GM23338 (cell line): ENCODE data around the gene BCAS3. TPM values are rescaled to one million over a fixed set of nuclear protein-coding genes. Genes with fewer than 3 reads are reported as not detected.
"Not testable (repeated sequence)": the region's sequence is repeated elsewhere in the genome, so short reads cannot be mapped to it uniquely, and the experiment has no call there.

ENCODE experiments used
- ATAC-seq: fragments of 200-7000 bp; cut with Tn5 transposase; 3 replicates; pipeline ENCODE4 v1.9.1; 2020
- DNase-seq: peaks from one replicate; pipeline ENCODE4 v3.0.0-alpha.2; 2015; ENCODE audit warnings: low spot score
- H2AFZ ChIP-seq: fragments of 200-600 bp; sonication (generic); 2 replicates; pipeline ENCODE4 v1.8.0; 2016; ENCODE audit warnings: antibody characterized with exemption, mild to moderate bottlenecking, moderate library complexity
- H3F3A ChIP-seq: fragments of 200-600 bp; sonication (generic); replicated peaks from 2 replicates; pipeline ENCODE4 v1.8.0; 2017; ENCODE audit warnings: antibody characterized with exemption, mixed run types, low read depth
- H3K27ac ChIP-seq: fragments of 200-600 bp; sonication (generic); 2 replicates; pipeline ENCODE4 v1.6.1; 2016; ENCODE audit warnings: low read depth
- H3K27me3 ChIP-seq: fragments of 200-600 bp; sonication (generic); 2 replicates; pipeline ENCODE4 v1.8.0; 2016; ENCODE audit warnings: mild to moderate bottlenecking, mixed run types, moderate library complexity; ENCODE audit not compliant: insufficient read depth
- H3K36me3 ChIP-seq: fragments of 200-600 bp; sonication (generic); 2 replicates; pipeline ENCODE4 v1.8.0; 2016; ENCODE audit warnings: mild to moderate bottlenecking; ENCODE audit not compliant: insufficient read depth
- H3K4me1 ChIP-seq: fragments of 200-600 bp; sonication (generic); 2 replicates; pipeline ENCODE4 v1.8.0; 2016; ENCODE audit warnings: mild to moderate bottlenecking, moderate library complexity; ENCODE audit not compliant: insufficient read depth
- H3K4me2 ChIP-seq: fragments of 200-600 bp; sonication (generic); 2 replicates; pipeline ENCODE4 v1.7.1; 2017; ENCODE audit warnings: mixed run types
- H3K4me3 ChIP-seq: fragments of 200-600 bp; sonication (generic); 2 replicates; pipeline ENCODE4 v1.6.1; 2016; ENCODE audit warnings: mixed run types
- H3K79me2 ChIP-seq: fragments of 200-600 bp; sonication (generic); replicated peaks from 2 replicates; pipeline ENCODE4 v1.8.0; 2017; ENCODE audit warnings: mild to moderate bottlenecking; ENCODE audit not compliant: insufficient read depth
- H3K9me2 ChIP-seq: fragments of 200-600 bp; sonication (generic); 2 replicates; pipeline ENCODE4 v1.8.0; 2017; ENCODE audit not compliant: insufficient read depth
- H4K20me1 ChIP-seq: fragments of 200-600 bp; sonication (generic); replicated peaks from 2 replicates; pipeline ENCODE4 v1.8.0; 2017; ENCODE audit warnings: mild to moderate bottlenecking; ENCODE audit not compliant: insufficient read depth
- H3K27ac Mint-ChIP-seq: 2 replicates; pipeline ENCODE4 v1.8.0; 2020; ENCODE audit warnings: inconsistent platforms, mild to moderate bottlenecking, moderate library complexity, mixed read lengths
- H3K27me3 Mint-ChIP-seq: 3 replicates; pipeline ENCODE4 v1.8.0; 2022; ENCODE audit warnings: low read depth, mild to moderate bottlenecking, moderate library complexity, mixed read lengths, inconsistent platforms; ENCODE audit not compliant: insufficient read depth, poor library complexity
- H3K36me3 Mint-ChIP-seq: 3 replicates; pipeline ENCODE4 v1.8.0; 2021; ENCODE audit warnings: low read depth, mild to moderate bottlenecking, inconsistent platforms, moderate library complexity, mixed read lengths
- H3K4me1 Mint-ChIP-seq: 3 replicates; pipeline ENCODE4 v1.8.0; 2020; ENCODE audit warnings: mild to moderate bottlenecking, inconsistent platforms, mixed read lengths
- H3K4me3 Mint-ChIP-seq: 3 replicates; pipeline ENCODE4 v1.8.0; 2021; ENCODE audit warnings: moderate library complexity, mild to moderate bottlenecking, inconsistent platforms, mixed read lengths
- H3K9me3 Mint-ChIP-seq: 3 replicates; pipeline ENCODE4 v1.8.0; 2020; ENCODE audit warnings: moderate library complexity, mild to moderate bottlenecking, inconsistent platforms, mixed read lengths
- CREB1 ChIP-seq: fragments of 250-450 bp; sonication (Bioruptor Pico); IDR thresholded peaks from 2 replicates; pipeline ENCODE4 v1.5.0; 2020; ENCODE audit warnings: low read depth, mild to moderate bottlenecking, moderate library complexity
- EZH2 ChIP-seq: fragments of 200-600 bp; sonication (generic); IDR thresholded peaks from one replicate; pipeline ENCODE4 v1.8.0; 2017; ENCODE audit warnings: antibody characterized with exemption, mild to moderate bottlenecking, low read depth; ENCODE audit not compliant: unreplicated experiment
- EZH2phosphoT487 ChIP-seq: fragments of 200-600 bp; sonication (generic); IDR thresholded peaks from one replicate; pipeline ENCODE4 v1.8.1; 2018; ENCODE audit warnings: antibody characterized with exemption; ENCODE audit not compliant: unreplicated experiment
- JUNB ChIP-seq: IDR thresholded peaks from one replicate; pipeline ENCODE4 v1.6.1; 2016; ENCODE audit warnings: antibody characterized with exemption; ENCODE audit not compliant: unreplicated experiment
- NANOG ChIP-seq: IDR thresholded peaks from 2 replicates; pipeline ENCODE4 v1.6.1; 2016; ENCODE audit warnings: antibody characterized with exemption, borderline replicate concordance
- POLR2AphosphoS5 ChIP-seq: IDR thresholded peaks from 2 replicates; pipeline ENCODE4 v1.6.1; 2016; ENCODE audit warnings: antibody characterized with exemption, low read depth
- STAT1 ChIP-seq: IDR thresholded peaks from one replicate; pipeline ENCODE4 v1.6.1; 2016; ENCODE audit warnings: antibody characterized with exemption; ENCODE audit not compliant: unreplicated experiment
- ZNF114 ChIP-seq: fragments of 250-450 bp; sonication (Bioruptor Pico); IDR thresholded peaks from 2 replicates; pipeline ENCODE4 v1.5.0; 2020; ENCODE audit warnings: mild to moderate bottlenecking, moderate library complexity
- ZNF331 ChIP-seq: fragments of 250-450 bp; sonication (Bioruptor Pico); IDR thresholded peaks from 2 replicates; pipeline ENCODE4 v1.5.0; 2020; ENCODE audit warnings: low read depth, mild to moderate bottlenecking, moderate library complexity
- polyA plus RNA-seq: library from polyadenylated mRNA; unstranded; fragments of >200 nt; fragmentation: Nextera tagmentation; extraction: Ambion mirVana; gene quantifications from 2 replicates; pipeline ENCODE4 v1.2.1, GENCODE V29; 2016
- total RNA-seq: library from RNA; depleted of rRNA; stranded (reverse); fragments of >200 nt; shearing (Covaris generic); gene quantifications from 2 replicates; pipeline ENCODE4 v1.2.3, GENCODE V29; 2014
- TF ChIP-seq, protein P1 (sequence below), 2 experiments: fragments of 200-600 bp in 1 of 2; sonication (generic) in 1 of 2; conservative IDR thresholded peaks; 2 replicates each; pipeline versions ENCODE4 v1.5.1 to v1.6.1; 2016 to 2017; ENCODE audit warnings: antibody characterized with exemption in 2 of 2, low read depth in 2 of 2, mild to moderate bottlenecking in 2 of 2, moderate library complexity in 1 of 2
- TF ChIP-seq, protein P2 (sequence below): fragments of 250-450 bp; sonication (Bioruptor Pico); IDR thresholded peaks from 2 replicates; pipeline ENCODE4 v1.5.0; 2020; ENCODE audit warnings: mild to moderate bottlenecking, moderate library complexity
- TF ChIP-seq, protein P3 (sequence below): IDR thresholded peaks from 2 replicates; pipeline ENCODE4 v1.6.1; 2016; ENCODE audit warnings: antibody characterized with exemption

Gene BCAS3
- total and polyA plus RNA-seq, 2 experiments from 2014 or later = 8.2 to 28.0 TPM

DNA sequence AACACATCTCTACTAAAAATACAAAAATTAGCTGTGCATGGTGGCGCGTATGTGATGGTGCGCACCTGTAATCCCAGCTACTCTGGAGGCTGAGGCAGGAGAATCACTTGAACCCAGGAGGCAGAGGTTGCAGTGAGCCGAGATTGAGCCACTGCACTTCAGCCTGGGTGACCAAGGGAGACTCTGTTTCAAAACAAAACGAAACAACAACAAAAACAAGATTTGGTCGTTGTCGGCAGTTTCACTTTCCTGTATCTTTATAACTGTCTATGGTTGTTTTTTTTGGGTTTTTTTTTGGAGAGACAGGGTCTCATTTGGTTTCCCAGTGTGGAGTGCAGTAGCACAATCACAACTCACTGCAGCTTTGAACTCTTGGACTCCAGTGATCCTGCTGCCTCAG is 8.9 kb upstream of the BCAS3 start:
- not testable (repeated sequence) for H2AFZ ChIP-seq, H3K9me3 Mint-ChIP-seq, H3K79me2 ChIP-seq, H3K4me3 ChIP-seq, H3K4me1 Mint-ChIP-seq, H3K36me3 ChIP-seq, H3K27me3 Mint-ChIP-seq, H3K4me3 Mint-ChIP-seq, ATAC-seq, H4K20me1 ChIP-seq, H3K27ac Mint-ChIP-seq, H3F3A ChIP-seq, H3K27ac ChIP-seq, H3K36me3 Mint-ChIP-seq, H3K4me2 ChIP-seq, DNase-seq, H3K27me3 ChIP-seq, H3K4me1 ChIP-seq, H3K9me2 ChIP-seq

DNA sequence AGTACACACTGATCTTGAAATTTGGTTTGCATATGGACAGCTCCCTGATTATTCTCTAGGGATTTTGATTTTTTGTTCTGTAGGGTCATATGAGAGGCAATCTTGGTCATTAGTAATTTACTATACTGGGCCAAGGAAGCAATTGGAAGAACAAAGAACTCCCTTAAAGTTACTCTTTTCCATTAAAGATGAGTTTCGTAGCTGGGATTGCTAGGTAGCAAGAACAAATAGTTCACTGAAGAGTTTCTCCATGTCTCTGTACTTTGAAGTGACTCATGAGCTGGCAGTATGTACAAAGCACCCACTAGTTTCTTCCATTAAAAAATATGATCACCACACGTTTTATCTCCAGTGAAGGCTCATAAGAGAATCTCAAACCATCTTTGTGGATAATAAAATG is 6.2 kb upstream of the BCAS3 start:
- H2AFZ ChIP-seq = no peak overlapping the region
- H3K9me2 ChIP-seq = no peaks in the 10 kb centered on the region
- Mint-ChIP-seq H3K27ac (no peak overlapping the region), H3K4me3 (no peak overlapping the region), H3K4me1 (no peaks in the 10 kb centered on the region), H3K9me3 (peaks cover 9% of the 10 kb centered on the region; the same call in 1 of the 3 replicates), H3K36me3 (no peaks in the 10 kb centered on the region), H3K27me3 (peaks cover 2% of the 10 kb centered on the region)
- no peaks in the 10 kb centered on the region for H3K79me2 ChIP-seq
- H3K4me2 ChIP-seq = no peak overlapping the region
- H3K36me3 ChIP-seq = no peaks in the 10 kb centered on the region
- no peaks in the 10 kb centered on the region for H3K27me3 ChIP-seq
- DNase-seq (no peak), ATAC-seq (no peak)
- no peak overlapping the region for H3K4me3 ChIP-seq
- no peaks in the 10 kb centered on the region for H3F3A ChIP-seq
- H4K20me1 ChIP-seq = no peaks in the 10 kb centered on the region
- H3K27ac ChIP-seq = no peak overlapping the region
- H3K4me1 ChIP-seq = no peaks in the 10 kb centered on the region
- TF ChIP-seq, protein P1, sequence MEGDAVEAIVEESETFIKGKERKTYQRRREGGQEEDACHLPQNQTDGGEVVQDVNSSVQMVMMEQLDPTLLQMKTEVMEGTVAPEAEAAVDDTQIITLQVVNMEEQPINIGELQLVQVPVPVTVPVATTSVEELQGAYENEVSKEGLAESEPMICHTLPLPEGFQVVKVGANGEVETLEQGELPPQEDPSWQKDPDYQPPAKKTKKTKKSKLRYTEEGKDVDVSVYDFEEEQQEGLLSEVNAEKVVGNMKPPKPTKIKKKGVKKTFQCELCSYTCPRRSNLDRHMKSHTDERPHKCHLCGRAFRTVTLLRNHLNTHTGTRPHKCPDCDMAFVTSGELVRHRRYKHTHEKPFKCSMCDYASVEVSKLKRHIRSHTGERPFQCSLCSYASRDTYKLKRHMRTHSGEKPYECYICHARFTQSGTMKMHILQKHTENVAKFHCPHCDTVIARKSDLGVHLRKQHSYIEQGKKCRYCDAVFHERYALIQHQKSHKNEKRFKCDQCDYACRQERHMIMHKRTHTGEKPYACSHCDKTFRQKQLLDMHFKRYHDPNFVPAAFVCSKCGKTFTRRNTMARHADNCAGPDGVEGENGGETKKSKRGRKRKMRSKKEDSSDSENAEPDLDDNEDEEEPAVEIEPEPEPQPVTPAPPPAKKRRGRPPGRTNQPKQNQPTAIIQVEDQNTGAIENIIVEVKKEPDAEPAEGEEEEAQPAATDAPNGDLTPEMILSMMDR (conservative IDR thresholded peaks at IDR 0.05; ENCODE audit: low read depth in 2 of 2) = no peak
- TF ChIP-seq EZH2 = no peak
- TF ChIP-seq, protein P2, sequence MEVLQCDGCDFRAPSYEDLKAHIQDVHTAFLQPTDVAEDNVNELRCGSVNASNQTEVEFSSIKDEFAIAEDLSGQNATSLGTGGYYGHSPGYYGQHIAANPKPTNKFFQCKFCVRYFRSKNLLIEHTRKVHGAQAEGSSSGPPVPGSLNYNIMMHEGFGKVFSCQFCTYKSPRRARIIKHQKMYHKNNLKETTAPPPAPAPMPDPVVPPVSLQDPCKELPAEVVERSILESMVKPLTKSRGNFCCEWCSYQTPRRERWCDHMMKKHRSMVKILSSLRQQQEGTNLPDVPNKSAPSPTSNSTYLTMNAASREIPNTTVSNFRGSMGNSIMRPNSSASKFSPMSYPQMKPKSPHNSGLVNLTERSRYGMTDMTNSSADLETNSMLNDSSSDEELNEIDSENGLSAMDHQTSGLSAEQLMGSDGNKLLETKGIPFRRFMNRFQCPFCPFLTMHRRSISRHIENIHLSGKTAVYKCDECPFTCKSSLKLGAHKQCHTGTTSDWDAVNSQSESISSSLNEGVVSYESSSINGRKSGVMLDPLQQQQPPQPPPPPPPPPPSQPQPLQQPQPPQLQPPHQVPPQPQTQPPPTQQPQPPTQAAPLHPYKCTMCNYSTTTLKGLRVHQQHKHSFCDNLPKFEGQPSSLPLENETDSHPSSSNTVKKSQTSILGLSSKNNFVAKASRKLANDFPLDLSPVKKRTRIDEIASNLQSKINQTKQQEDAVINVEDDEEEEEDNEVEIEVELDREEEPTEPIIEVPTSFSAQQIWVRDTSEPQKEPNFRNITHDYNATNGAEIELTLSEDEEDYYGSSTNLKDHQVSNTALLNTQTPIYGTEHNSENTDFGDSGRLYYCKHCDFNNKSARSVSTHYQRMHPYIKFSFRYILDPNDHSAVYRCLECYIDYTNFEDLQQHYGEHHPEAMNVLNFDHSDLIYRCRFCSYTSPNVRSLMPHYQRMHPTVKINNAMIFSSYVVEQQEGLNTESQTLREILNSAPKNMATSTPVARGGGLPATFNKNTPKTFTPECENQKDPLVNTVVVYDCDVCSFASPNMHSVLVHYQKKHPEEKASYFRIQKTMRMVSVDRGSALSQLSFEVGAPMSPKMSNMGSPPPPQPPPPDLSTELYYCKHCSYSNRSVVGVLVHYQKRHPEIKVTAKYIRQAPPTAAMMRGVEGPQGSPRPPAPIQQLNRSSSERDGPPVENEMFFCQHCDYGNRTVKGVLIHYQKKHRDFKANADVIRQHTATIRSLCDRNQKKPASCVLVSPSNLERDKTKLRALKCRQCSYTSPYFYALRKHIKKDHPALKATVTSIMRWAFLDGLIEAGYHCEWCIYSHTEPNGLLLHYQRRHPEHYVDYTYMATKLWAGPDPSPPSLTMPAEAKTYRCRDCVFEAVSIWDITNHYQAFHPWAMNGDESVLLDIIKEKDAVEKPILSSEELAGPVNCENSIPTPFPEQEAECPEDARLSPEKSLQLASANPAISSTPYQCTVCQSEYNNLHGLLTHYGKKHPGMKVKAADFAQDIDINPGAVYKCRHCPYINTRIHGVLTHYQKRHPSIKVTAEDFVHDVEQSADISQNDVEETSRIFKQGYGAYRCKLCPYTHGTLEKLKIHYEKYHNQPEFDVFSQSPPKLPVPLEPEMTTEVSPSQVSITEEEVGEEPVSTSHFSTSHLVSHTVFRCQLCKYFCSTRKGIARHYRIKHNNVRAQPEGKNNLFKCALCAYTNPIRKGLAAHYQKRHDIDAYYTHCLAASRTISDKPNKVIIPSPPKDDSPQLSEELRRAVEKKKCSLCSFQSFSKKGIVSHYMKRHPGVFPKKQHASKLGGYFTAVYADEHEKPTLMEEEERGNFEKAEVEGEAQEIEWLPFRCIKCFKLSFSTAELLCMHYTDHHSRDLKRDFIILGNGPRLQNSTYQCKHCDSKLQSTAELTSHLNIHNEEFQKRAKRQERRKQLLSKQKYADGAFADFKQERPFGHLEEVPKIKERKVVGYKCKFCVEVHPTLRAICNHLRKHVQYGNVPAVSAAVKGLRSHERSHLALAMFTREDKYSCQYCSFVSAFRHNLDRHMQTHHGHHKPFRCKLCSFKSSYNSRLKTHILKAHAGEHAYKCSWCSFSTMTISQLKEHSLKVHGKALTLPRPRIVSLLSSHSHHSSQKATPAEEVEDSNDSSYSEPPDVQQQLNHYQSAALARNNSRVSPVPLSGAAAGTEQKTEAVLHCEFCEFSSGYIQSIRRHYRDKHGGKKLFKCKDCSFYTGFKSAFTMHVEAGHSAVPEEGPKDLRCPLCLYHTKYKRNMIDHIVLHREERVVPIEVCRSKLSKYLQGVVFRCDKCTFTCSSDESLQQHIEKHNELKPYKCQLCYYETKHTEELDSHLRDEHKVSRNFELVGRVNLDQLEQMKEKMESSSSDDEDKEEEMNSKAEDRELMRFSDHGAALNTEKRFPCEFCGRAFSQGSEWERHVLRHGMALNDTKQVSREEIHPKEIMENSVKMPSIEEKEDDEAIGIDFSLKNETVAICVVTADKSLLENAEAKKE = no peak
- TF ChIP-seq CREB1 (CRISPR knock-in tag) = no peak
- no peak for TF ChIP-seq POLR2AphosphoS5
- TF ChIP-seq JUNB = no peak
- TF ChIP-seq, protein P3, sequence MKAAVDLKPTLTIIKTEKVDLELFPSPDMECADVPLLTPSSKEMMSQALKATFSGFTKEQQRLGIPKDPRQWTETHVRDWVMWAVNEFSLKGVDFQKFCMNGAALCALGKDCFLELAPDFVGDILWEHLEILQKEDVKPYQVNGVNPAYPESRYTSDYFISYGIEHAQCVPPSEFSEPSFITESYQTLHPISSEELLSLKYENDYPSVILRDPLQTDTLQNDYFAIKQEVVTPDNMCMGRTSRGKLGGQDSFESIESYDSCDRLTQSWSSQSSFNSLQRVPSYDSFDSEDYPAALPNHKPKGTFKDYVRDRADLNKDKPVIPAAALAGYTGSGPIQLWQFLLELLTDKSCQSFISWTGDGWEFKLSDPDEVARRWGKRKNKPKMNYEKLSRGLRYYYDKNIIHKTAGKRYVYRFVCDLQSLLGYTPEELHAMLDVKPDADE = no peak
- TF ChIP-seq EZH2phosphoT487 = no peak
- TF ChIP-seq STAT1 = no peak
- TF ChIP-seq NANOG = no peak
- no peak for TF ChIP-seq ZNF331 (CRISPR knock-in tag)
- TF ChIP-seq ZNF114 (CRISPR knock-in tag) = no peak
